Choroid plexus epithelial cell (primary cell): ENCODE measurements around the gene PRH1.

Experiments used
- DNase-seq: peaks from one replicate; pipeline ENCODE4 v3.0.0-alpha.2; 2010; ENCODE audit warnings: low read depth
- H3K4me3 ChIP-seq: 2 replicates; pipeline ENCODE4 v1.5.1; 2011; ENCODE audit warnings: low read depth, mild to moderate bottlenecking, control low read depth, low read length, moderate library complexity
- CTCF ChIP-seq: conservative IDR thresholded peaks from 2 replicates; pipeline ENCODE4 v1.5.1; 2011; ENCODE audit warnings: low read depth, mild to moderate bottlenecking, control low read depth, inconsistent platforms, low read length, moderate library complexity

The PRH1 gene

GRCh38 chr12:10884086-10884725, at the start of gene PRH1:
PRH1 (minus strand) TSS chr12:10884255; CDS start chr12:10884217, 38 bp downstream.
- no peak within 1 kb of the TSS for H3K4me3 ChIP-seq
- no peak for DNase-seq

GRCh38 chr12:10928746-10929286, 44.8 kb upstream of the PRH1 start, which contains the start of gene PRH2:
PRH2 (plus strand) TSS chr12:10929236; CDS start chr12:10929274, 38 bp downstream.
- no peak for DNase-seq
- TF ChIP-seq CTCF = no peak

More at GRCh38 chr12:10884086-10884725, at the start of gene PRH1:
- no peak for TF ChIP-seq CTCF

GRCh38 chr12:10926269-10926668, 42.2 kb upstream of the PRH1 start:
- TF ChIP-seq CTCF = no peak

More at GRCh38 chr12:10928746-10929286, 44.8 kb upstream of the PRH1 start, which contains the start of gene PRH2:
- no peak within 1 kb of the TSS for H3K4me3 ChIP-seq

GRCh38 chr12:10919809-10920208, 35.8 kb upstream of the PRH1 start:
- H3K4me3 ChIP-seq = no peak overlapping the region
- no peak for TF ChIP-seq CTCF
- no peak for DNase-seq

More at GRCh38 chr12:10926269-10926668, 42.2 kb upstream of the PRH1 start:
- no peak for DNase-seq
- no peak overlapping the region for H3K4me3 ChIP-seq

GRCh38 chr12:10910380-10910779, 26.3 kb upstream of the PRH1 start:
- TF ChIP-seq CTCF = no peak
- no peak for DNase-seq

GRCh38 chr12:10909462-10909861, 25.4 kb upstream of the PRH1 start, which contains the start of gene TAS2R13:
TAS2R13 (minus strand) TSS chr12:10909562; CDS start chr12:10909298, 264 bp downstream.
- no peak for DNase-seq
- H3K4me3 ChIP-seq = no peak within 1 kb of the TSS
- no peak for TF ChIP-seq CTCF

More at GRCh38 chr12:10910380-10910779, 26.3 kb upstream of the PRH1 start:
- H3K4me3 ChIP-seq = no peak overlapping the region
